COR-L47 (cell line): Measurements from ENCODE around the gene ATXN7.

ENCODE experiments used
- DNase-seq: peaks from one replicate; lab custom pipeline; 2025; lab: John Stamatoyannopoulos, UW

Gene ATXN7, protein sequence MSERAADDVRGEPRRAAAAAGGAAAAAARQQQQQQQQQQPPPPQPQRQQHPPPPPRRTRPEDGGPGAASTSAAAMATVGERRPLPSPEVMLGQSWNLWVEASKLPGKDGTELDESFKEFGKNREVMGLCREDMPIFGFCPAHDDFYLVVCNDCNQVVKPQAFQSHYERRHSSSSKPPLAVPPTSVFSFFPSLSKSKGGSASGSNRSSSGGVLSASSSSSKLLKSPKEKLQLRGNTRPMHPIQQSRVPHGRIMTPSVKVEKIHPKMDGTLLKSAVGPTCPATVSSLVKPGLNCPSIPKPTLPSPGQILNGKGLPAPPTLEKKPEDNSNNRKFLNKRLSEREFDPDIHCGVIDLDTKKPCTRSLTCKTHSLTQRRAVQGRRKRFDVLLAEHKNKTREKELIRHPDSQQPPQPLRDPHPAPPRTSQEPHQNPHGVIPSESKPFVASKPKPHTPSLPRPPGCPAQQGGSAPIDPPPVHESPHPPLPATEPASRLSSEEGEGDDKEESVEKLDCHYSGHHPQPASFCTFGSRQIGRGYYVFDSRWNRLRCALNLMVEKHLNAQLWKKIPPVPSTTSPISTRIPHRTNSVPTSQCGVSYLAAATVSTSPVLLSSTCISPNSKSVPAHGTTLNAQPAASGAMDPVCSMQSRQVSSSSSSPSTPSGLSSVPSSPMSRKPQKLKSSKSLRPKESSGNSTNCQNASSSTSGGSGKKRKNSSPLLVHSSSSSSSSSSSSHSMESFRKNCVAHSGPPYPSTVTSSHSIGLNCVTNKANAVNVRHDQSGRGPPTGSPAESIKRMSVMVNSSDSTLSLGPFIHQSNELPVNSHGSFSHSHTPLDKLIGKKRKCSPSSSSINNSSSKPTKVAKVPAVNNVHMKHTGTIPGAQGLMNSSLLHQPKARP

DNA sequence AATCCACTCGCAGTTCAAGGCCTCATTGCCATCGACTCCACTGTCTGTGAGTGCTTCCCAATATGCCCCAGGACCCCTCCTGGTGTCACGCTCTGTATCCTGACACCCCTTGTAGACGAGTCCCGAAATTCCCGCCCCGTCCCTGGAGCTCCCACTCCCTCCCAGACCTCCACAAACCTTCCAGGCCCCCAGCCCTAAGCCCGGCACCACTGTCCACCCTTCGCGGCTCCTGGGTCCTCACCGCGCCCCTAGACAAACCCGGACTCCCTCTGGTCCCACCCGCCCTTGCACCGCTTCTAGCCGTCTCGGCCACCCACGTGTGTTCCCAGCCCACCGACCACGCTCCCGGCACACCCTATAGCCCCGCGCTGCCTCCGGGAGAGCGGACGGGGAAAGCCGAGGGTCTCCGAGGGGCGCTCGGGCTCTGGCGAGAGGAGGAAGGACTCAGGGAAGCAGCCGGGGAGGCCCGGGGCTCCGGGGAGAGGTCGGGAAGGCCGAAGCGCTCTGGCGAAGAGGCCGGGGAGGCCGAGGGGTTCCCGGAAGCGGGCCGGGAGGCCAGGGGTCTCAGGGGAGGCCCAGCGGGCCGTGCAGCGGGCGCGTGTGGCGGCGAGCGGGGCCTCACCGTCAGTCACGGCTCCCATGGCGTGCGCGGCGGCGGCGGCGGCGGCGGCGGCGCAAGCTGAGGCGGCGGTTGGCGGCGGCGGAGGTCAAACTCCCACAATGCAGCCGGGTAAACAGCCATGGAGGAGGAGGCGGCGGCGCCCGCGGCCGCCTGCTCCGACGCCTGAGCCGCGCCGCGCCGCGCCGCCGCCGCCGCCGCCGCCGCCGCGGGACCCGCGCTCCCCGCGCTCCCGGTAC lies at the start of gene ATXN7, which contains the start of gene THOC7:
ATXN7 (plus strand) TSS at position 718 of the 858 bp plus-strand sequence. CDS start 48,732 bp downstream, outside the sequence.
THOC7 (minus strand) TSS at position 656 of the 858 bp plus-strand sequence; CDS start at position 641, 15 bp downstream.
- DNase-seq, result peak; percentile 11

GRCh38 chr3:63814237-63814636 lies 49.4 kb upstream of the ATXN7 start:
- DNase-seq, result no peak

DNA sequence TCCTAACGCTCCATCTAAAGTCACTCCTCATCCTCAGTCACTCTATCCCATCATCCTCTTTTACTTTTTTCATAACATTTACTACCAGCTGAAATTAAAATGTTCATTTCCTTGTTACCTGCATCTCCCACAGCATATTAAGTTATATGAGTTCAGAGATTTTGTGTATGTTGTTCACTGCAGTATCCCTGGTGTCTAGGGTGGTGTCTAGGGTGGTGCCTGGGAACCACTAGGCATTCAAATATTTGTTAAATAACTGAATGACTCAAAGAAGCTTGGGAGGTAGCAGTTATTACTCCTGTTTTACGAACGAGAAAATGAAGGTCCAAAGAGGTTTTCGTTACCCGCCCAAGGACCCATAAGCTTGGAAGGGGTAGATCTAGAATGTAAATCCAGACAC lies 46.4 kb upstream of the ATXN7 start:
- no peak for DNase-seq

DNA sequence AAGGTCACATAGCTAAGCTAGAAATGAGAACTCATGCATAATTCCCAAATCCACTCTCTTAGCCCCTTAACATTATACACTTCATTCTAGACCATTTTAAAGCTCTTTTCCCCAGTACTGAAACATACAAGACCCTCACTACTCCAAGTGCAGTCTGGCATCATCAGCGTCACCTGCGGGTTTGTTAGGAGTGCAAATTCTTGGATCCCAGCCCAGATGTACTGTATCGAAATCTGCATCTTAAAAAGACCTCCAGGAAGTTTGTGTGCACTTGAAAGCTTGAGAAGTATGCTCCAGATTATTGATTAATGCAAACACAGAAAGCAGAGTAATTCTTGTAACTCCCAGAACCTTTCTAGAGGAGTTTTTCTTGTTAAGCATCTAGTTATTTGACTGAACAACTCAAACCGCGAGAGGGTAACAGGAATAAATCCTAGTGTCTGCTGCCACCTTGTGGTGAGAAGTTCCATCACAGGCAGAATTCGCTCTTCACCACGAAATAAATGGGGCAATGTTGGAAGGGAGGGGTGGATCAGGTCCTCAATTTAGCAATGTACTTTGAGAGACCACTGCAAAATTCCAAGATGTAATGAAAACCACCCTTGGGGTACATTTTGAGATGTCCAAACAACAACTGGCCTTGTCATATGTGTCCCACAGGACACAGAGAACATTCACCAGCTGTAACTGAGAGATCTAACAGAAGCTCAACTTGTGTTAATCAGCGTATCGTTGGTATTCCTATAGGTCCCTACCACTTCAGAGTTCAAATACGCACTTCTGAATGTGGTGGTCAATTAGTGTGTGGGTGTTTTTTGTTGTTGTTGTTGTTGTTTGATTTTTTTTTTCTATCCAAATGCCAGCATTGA lies 45.2 kb upstream of the ATXN7 start:
- peak; percentile 14 for DNase-seq

DNA sequence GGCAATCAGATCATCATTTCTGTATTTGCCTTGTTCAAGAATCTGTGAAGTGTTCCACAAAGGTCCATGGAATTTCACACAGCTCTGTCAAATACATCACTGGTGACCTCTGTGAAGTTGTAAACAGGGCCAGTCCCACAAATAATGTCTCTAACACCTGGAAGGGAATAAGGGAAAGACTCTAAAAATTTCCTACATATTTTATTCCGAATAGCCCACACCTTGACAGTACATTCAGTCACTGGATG lies 44.6 kb upstream of the ATXN7 start, which contains the start of gene C3orf49:
C3orf49 (plus strand) TSS at position 149 of the 248 bp plus-strand sequence. CDS start 173 bp downstream, outside the sequence.
- no peak for DNase-seq

- DNase-seq, result no peak
Observed at GRCh38 chr3:63824309-63824708, 39.4 kb upstream of the ATXN7 start.

- no peak for DNase-seq
Observed at GRCh38 chr3:63830526-63830925, 33.1 kb upstream of the ATXN7 start.

- DNase-seq, result no peak
Observed at GRCh38 chr3:63832395-63832794, 31.3 kb upstream of the ATXN7 start.

DNA sequence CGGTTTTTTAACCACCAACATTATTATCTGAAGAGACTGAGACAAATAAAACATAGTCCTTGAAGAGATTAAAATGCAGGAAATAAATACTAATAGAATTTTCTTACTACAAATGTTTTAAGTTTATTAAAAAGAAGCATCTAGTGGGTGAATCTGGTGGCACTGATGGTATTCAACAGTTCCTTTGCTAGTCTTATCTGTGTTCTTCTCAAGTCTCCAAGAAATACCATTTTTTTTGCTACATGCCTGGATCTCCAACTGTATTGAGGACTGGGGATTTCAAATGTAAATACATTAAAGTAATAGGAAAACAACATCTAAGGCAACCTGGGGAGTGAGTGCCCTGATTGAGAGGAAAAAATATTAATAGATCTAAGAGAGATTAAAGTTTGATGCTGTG lies 22.0 kb upstream of the ATXN7 start:
- no peak for DNase-seq

- DNase-seq, result no peak
Observed at GRCh38 chr3:63842127-63842526, 21.5 kb upstream of the ATXN7 start.

GRCh38 chr3:63845215-63845614 lies 18.5 kb upstream of the ATXN7 start:
- DNase-seq, result no peak

- DNase-seq, result no peak
Observed at GRCh38 chr3:63847718-63848450, 15.8 kb upstream of the ATXN7 start.

DNA sequence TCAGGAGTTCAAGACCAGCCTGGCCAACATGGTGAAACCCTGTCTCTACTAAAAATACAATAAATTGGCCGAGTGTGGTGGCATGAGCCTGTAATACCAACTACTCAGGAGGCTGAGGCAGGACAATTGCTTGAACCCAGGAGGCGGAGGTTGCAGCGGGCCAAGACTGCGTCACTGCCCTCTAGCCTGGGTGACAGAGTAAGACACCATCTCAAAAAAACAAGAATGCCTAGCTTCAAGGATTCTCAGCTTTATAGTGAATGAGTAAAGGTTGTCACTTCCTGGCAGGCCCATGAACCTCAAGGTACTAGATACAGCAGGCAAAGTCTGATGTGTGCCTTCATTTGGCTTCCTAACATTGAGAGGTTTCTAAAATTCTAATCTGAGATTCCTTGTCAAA lies 14.5 kb upstream of the ATXN7 start:
- DNase-seq, result no peak

- DNase-seq, result no peak
Observed at GRCh38 chr3:63851287-63851686, 12.4 kb upstream of the ATXN7 start.

- no peak for DNase-seq
Observed at GRCh38 chr3:63853106-63853505, 10.6 kb upstream of the ATXN7 start.

DNA sequence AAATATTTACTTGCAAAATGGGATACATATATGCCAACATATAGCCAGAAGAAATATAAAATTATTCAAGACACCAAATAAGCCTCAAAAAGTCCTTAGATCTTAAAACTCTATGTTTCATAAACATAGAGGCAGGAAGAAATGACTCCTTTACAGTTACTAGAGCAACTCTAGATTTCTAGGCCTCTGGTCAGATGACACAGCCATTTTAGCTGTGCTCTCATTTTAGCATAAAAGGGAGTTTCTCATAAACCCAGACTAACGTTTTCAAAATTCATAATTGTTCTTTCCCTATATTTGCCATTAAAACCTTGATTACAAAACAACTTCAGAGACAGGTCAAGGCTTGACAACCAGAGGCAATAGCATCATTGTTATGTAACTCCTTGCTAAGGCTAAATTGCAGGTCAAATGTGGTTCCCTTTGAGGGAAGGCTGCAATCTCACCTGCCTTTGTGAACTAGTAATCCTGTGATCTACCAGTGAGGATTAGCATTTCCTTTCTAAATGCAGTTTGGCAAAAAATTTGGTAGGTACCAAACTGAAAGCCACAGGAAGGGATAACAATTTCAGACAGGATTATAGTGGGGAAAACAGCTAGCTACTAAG lies 8.2 kb upstream of the ATXN7 start:
- no peak for DNase-seq

DNA sequence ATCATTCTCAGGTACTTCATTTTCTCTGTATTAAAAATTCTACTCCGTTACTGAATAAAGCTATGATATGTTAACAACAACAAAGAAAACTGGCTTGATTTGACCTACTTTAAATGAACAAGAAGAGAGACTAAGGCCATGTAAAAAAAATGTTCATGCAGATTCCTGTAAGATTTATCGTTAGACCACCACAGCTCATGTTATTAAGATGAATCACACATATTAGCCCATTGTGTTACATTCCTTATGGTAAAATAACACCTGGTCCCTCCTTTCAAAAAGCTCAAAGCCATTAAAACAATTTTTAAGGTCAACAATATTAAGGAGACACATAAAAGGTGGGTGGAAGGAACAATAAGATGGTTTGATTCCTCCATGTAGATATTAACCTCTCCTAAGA lies 6.4 kb upstream of the ATXN7 start:
- no peak for DNase-seq

DNA sequence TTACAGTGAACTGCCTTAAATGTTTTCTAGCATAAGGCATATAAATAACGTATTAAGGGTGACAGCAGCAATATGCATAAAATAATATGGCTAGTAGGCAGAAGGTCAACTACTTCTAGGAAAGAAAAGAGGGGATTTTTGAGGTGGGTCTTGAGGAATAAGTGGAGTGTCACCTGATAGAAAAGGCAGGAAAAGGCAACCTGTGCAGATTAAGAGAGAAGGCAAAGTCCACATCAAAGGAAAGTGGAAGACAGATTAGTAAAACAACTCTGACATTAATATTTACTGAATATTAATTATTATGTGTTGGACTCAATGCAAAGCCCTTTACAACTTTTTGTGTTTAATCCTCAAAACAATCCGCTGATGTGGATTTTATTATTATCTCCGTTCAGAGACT lies 2.9 kb upstream of the ATXN7 start:
- DNase-seq, result no peak

- no peak for DNase-seq
Observed at GRCh38 chr3:63861306-63861705, 2.4 kb upstream of the ATXN7 start.

DNA sequence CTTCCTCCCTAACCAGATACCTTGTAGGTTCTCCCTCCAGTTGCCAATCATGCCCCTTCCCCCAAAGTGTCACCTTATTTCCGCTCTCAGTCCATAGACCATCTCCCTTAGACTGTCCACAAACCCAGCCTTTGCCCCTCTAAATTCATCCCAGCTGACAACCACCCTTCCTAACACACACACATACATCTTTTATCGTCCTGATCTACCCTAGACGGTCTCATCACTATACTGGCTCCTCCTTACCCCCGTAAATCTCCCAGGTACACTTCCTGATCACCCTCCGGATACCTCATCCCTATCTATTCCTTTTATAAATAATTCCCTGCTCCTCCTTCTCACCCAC lies 890 bp upstream of the ATXN7 start:
- no peak for DNase-seq
